NCI-H2171 treated with DMSO at 0.1 percent for 48 hours (cell line): ENCODE data around the gene OR51Q1.

Experiments used
- DNase-seq: peaks from one replicate; lab custom pipeline; 2025; lab: John Stamatoyannopoulos, UW

The OR51Q1 gene

GRCh38 chr11:5421811-5422210, at the start of gene OR51Q1:
Gene OR51Q1, plus strand, starts transcription at chr11:5422111. Its CDS starts 90 bp downstream, at chr11:5422201.
- DNase-seq = no peak

GRCh38 chr11:5380740-5381342, 41.1 kb upstream of the OR51Q1 start:
- DNase-seq = peak; percentile 13

- DNase-seq = no peak
Observed at GRCh38 chr11:5383576-5383975, 38.3 kb upstream of the OR51Q1 start, which contains the start of gene OR51M1. Gene OR51M1, plus strand, starts transcription at chr11:5383812. Its CDS starts 5,587 bp downstream, at chr11:5389399.

GRCh38 chr11:5384335-5384734, 37.6 kb upstream of the OR51Q1 start:
- DNase-seq = no peak

- no peak for DNase-seq
Observed at GRCh38 chr11:5390210-5390609, 31.7 kb upstream of the OR51Q1 start.

GRCh38 chr11:5394091-5394490, 27.8 kb upstream of the OR51Q1 start:
- DNase-seq = no peak

GRCh38 chr11:5398936-5399335, 23.0 kb upstream of the OR51Q1 start:
- DNase-seq = no peak

GRCh38 chr11:5405173-5405572, 16.7 kb upstream of the OR51Q1 start:
- no peak for DNase-seq

- no peak for DNase-seq
Observed at GRCh38 chr11:5420993-5421392, 918 bp upstream of the OR51Q1 start.

GRCh38 chr11:5423131-5423530, 1.2 kb downstream of the OR51Q1 start:
- no peak for DNase-seq

- DNase-seq = no peak
Observed at GRCh38 chr11:5441414-5441813, 19.5 kb downstream of the OR51Q1 start, which contains the start of gene OR51I1. Gene OR51I1, minus strand, starts transcription at chr11:5441514. Its CDS starts 0 bp downstream, at chr11:5441514.

GRCh38 chr11:5443835-5444393, 22.0 kb downstream of the OR51Q1 start:
- no peak for DNase-seq

- DNase-seq = no peak
Observed at GRCh38 chr11:5449023-5449422, 27.1 kb downstream of the OR51Q1 start, which contains the start of gene OR51I2. Gene OR51I2, plus strand, starts transcription at chr11:5449323. Its CDS starts 4,166 bp downstream, at chr11:5453489.

GRCh38 chr11:5449432-5449831, 27.5 kb downstream of the OR51Q1 start:
- DNase-seq = no peak

GRCh38 chr11:5460983-5461621, 39.2 kb downstream of the OR51Q1 start:
- DNase-seq = no peak

GRCh38 chr11:5467527-5467926, 45.6 kb downstream of the OR51Q1 start:
- no peak for DNase-seq
